SKM-1 (cell line): ENCODE results near the gene DDI1.
"Not testable (repeated sequence)": the region's sequence is repeated elsewhere in the genome, so short reads cannot be mapped to it uniquely, and the experiment has no call there.

Experiments
- DNase-seq: peaks from one replicate; lab custom pipeline; 2025; ENCODE audit not compliant: unreplicated experiment; lab: John Stamatoyannopoulos, UW

DDI1 gene

GRCh38 chr11:104036995-104037394 lies 555 bp downstream of the DDI1 start:
- no peak for DNase-seq

DNA sequence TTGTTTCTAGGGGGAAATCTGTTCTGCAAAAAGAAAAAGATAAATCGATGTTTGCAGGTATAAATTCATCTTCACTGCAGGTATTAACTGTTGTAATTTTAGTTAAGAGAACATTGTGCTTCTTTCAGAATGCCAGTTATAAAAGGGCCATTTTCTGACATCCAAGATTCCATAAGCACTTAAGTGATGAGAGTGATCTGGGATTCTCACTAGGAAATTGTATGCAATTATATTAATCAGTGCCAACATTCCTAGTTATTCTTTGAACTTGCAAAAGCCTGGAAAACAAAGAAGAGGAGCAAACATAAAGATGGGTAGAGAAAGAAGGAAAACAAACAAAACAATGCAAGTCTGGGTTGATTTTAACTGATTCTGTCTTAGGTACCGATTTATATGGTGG lies 5.4 kb downstream of the DDI1 start:
- no peak for DNase-seq

- no peak for DNase-seq
Observed at GRCh38 chr11:104043142-104043541, 6.7 kb downstream of the DDI1 start.

GRCh38 chr11:104043678-104044239 lies 7.3 kb downstream of the DDI1 start:
- DNase-seq, result no peak

- no peak for DNase-seq
Observed at GRCh38 chr11:104046331-104046730, 9.9 kb downstream of the DDI1 start.

GRCh38 chr11:104046858-104047257 lies 10.4 kb downstream of the DDI1 start:
- DNase-seq, result not testable (repeated sequence)

DNA sequence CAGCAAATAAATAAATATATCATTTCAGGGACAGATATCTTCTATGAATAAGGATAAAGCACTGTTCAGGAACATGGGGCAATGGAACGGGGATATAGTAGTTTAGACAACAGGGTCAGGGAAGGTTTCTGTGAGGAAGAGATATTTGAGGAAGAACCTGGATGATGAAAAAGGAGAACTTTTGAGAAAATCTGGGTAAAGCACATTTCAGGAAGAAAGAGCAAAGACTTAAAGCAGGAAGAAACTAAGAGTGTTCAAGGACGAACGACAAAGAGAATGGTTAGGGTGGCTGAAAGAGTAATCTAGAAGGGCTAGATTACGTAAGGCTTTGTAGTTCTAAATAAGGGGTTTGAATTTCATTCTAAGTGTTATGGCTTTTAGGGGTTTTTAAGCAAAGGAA lies 12.7 kb downstream of the DDI1 start:
- no peak for DNase-seq

GRCh38 chr11:104051778-104052177 lies 15.3 kb downstream of the DDI1 start:
- no peak for DNase-seq

DNA sequence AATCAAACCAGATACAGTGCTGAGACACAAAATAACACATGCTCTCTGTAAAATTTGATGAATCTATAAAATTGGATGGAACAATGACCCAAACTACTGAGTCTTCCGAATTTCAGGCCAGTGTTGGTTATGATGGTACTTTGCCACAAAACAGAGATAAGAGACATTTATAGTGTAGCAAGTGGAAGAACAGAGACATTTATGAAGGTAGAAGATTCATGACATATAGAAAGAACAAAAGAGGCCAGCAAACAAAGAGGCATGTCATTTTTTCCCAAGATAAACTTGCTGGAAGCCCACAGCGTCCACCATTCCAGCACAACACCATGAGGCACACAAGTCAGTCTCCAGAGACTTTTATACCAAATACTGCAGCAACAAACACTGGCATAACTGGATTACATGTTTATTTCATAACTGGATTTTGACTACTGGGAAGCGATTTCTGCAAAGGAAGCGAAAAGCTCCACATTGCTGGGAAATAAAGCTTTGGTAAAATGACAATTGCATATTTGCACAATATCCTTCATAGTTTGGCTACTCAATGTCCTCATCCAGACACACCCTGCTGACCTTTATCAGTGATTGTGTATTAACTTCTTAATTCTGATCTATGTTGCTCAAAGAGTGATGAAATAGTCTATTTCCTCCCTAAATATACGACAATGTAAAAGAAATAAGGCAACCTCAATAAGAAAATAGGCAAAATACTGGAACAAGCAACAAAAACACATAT lies 17.5 kb downstream of the DDI1 start:
- no peak for DNase-seq

GRCh38 chr11:104054911-104055529 lies 18.6 kb downstream of the DDI1 start:
- no peak for DNase-seq

DNA sequence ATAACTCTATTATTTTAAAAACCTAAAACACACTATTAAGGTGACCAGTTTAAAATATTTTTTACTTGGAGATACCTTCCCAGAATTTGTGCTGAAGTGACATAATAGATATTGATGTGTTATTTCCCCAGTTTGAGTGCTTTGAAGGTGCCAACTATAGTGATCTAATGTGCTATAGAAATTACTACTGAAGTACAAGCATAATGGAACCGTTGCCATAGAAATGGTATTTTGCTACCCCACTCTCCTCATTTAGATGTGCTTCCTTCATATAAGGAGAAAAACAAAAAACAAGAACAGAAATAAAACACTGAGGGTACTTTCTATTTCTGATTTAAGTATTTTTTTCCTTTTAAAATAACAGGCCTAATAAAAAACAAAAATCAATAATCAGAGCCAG lies 19.2 kb downstream of the DDI1 start:
- no peak for DNase-seq

GRCh38 chr11:104057908-104058307 lies 21.5 kb downstream of the DDI1 start:
- no peak for DNase-seq

- no peak for DNase-seq
Observed at GRCh38 chr11:104058680-104059079, 22.2 kb downstream of the DDI1 start.

GRCh38 chr11:104060004-104060794 lies 23.8 kb downstream of the DDI1 start:
- DNase-seq, result no peak

- DNase-seq, result no peak
Observed at GRCh38 chr11:104060820-104061219, 24.4 kb downstream of the DDI1 start.

DNA sequence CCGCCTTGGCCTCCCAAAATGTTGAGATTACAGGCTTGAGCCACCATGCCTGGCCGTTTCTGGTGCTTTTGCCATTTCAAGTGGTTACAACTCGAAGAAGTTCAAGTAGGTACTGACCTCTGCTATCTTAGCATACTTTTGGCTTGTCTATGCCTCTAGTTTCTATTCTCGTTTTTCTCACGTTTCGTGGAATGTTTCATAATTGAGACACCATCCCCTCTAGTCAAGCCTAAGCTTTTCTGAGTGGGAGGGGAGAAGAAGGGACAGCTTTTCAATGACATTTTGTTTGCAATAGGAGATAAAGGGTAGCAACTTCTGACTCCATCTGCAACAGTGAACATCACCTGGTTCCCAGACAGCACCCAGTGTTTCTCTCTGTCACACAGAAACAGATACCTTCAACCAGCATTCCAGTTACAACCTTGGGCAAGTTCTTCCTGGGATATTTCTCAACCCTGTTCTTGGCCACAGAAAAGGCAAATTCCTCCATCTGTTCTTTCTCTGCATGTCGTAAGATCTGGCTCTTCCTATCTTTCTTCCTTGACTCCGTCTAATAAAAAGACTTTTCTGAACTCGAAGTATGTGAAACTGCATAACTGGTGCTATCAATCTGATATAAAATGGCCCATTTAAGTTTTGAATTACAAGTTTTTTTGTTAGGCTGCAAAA lies 25.5 kb downstream of the DDI1 start:
- DNase-seq, result no peak

DNA sequence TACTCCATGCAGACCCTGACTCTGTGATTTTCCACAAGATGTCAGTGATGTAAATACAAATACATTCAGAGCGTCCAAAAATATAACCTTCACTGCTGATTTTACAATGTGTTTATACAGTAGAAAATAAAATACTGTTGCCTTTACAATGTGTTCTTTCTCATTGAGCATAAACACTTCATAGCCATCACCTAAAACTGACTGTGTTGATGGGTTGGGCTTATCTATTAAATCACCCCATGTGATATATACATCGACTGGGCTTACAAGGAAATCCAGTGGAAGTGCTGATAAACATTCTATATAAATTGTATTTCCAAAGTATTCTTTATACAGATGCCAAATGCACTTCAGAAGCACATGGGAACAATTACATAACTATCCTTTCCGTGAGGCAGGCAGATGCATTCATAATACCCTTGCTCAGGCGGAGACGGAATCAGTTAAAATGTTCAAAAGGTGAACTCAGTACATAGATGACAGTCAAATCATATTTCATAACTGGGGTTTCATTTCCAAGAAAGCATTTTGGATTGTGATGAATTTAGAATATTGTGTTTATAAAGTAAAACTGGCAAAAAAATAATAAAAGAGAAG lies 27.7 kb downstream of the DDI1 start:
- no peak for DNase-seq

DNA sequence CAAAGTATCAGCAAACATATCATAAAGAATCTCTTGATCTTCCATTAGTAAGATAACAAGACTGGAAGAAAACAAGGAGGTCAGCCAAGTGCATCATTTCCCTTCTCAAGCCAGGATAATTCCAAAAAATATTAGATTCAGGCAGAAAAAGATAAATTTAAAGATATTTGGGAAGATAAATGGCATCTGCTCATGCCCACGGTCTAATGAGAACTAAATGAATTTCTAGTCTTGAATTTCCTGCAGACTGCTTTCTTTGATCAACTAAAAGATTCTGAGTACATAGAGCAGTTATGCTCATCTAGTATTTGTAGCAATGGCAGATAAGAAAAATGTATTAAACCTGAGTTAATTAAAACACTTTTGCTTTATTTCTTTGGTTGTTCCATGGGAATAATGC lies 31.1 kb downstream of the DDI1 start:
- DNase-seq, result no peak

DNA sequence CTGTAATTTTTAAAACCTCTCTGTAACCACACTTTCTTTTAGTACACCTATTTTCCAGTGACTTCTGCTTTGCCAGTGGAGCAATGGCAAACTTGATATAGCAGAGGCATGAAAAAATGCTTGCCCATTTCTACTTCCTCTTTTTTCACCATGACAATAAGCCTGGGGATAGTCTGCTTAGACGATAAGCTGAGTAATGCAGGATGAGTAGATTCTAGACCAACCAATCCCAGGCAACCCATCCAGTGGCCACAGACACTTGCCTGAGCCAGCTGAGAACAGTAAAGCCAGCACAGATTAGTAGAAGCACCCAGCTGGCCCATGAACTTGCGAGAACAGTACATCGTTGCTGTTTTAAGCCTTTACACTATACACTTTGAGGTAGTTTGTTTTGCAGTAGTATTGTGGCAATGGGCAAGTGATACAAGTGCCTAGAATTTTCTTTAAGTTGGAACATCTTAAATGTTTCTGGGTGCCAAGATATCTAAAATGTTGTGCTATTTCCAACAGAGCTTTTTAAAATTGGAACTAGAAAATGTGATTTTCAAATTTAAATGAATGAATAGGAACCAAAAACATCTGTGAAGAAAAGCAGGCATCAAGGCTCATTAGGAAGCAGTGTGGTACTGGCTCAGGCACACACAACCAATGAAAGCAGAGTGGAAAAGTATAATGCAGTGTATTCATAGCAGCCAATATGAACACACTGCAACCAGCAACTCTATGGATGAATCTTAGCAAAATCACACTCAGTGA lies 37.7 kb downstream of the DDI1 start:
- peak; percentile 78 for DNase-seq

DNA sequence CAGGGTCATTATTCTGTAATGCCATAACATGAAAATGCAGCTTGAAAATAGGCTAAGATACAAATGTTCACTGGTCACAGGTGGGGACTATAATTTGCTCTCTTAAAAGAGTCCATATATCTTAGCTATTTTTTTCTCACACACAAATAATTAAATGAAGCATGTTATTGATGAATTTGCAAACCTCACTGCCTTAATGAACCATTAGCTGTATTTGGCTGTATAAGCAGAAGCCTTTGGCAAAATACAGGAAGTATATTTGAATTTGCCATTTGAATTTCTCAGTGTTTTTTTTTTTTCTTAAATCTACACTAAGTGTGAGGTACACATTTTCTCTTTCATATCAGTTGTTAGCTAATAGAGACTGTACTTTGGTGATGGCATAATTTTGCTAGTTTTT lies 38.7 kb downstream of the DDI1 start:
- no peak for DNase-seq
